IPS-18a (cell line): Measurements from ENCODE around the gene HSPA1B.
A peak's percentile ranks its signal among the peaks of the same experiment; 100 is the strongest.

ENCODE experiments used
- H3K27ac ChIP-seq: one replicate; pipeline ENCODE4 v1.5.1; 2013; ENCODE audit warnings: low read length
- H3K27me3 ChIP-seq: one replicate; pipeline ENCODE4 v1.6.1; 2013; ENCODE audit warnings: mild to moderate bottlenecking, low read length; ENCODE audit not compliant: control insufficient read depth, insufficient read depth
- H3K36me3 ChIP-seq: one replicate; pipeline ENCODE4 v1.6.1; 2013; ENCODE audit warnings: low read depth, low read length; ENCODE audit not compliant: control insufficient read depth
- H3K4me1 ChIP-seq: one replicate; pipeline ENCODE4 v1.6.1; 2013; ENCODE audit warnings: low read depth, low read length; ENCODE audit not compliant: control insufficient read depth
- H3K4me3 ChIP-seq: one replicate; pipeline ENCODE4 v1.5.1; 2013; ENCODE audit warnings: low read length
- H3K9ac ChIP-seq: one replicate; pipeline ENCODE4 v1.6.1; 2013; ENCODE audit warnings: mild to moderate bottlenecking, low read length, moderate library complexity
- H3K9me3 ChIP-seq: one replicate; pipeline ENCODE4 v1.6.1; 2013; ENCODE audit warnings: low read depth, low read length; ENCODE audit not compliant: control insufficient read depth

The HSPA1B gene

DNA sequence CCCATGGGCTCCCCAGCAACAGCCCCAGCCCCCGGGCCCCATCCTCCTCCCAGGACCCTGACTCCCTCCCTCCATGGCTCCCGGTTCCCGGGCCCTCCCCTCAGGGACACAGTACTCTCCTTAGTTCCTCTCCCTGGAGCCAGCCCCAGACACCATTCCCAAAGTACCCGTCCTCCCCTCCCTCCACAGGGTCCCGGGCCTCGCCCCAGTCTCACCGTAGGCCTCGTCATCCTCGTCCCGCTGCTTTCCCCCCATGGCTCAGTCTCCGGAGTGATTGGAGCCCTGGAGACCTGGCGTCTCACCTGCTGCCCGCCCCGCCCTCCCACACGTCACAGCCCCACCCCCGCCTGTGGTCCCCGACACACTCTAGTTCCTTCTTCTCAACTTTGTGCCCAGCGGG is 51.2 kb downstream of the HSPA1B start, which contains the start of gene SLC44A4:
SLC44A4 (minus strand) TSS at position 272 of the 400 bp plus-strand sequence; CDS start at position 255, 17 bp downstream.
- Histone ChIP-seq H3K9ac (no peak within 1 kb of the TSS), H3K36me3 (peaks cover 36% of the 10 kb centered on the region), H3K9me3 (no peaks in the 10 kb centered on the region), H3K4me3 (peak within 1 kb of the TSS; percentile 10), H3K27ac (no peak within 1 kb of the TSS), H3K4me1 (no peaks in the 10 kb centered on the region), H3K27me3 (no peaks in the 10 kb centered on the region)

DNA sequence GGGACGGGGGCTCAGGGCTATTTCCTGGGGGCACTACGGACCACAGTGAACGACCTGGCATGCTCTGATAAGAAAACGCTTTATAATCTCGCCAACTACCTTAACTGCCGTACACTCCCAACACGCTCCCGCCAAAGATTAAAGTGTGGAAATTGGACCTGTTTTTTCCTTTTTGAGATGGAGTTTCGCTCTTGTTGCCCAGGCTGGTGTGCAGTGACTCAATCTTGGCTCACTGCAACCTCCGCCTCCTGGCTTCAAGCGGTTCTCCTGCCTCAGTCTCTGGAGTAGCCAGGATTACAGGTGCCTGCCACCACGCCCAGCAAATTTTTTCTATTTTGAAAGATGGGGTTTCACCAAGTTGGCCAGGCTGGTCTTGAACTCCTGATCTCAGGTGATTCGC is 51.6 kb downstream of the HSPA1B start:
- Histone ChIP-seq H3K9me3 (no peaks in the 10 kb centered on the region), H3K9ac (no peak overlapping the region), H3K36me3 (peaks cover 40% of the 10 kb centered on the region), H3K27me3 (no peaks in the 10 kb centered on the region), H3K4me1 (no peaks in the 10 kb centered on the region), H3K4me3 (no peak overlapping the region), H3K27ac (no peak overlapping the region)
